ENCODE results near the gene ZNF296. TPM values are rescaled to one million over a fixed set of nuclear protein-coding genes. Genes with fewer than 3 reads are reported as not detected.
A peak's percentile ranks its signal among the peaks of the same experiment; 100 is the strongest.

ZNF296 gene
- total RNA-seq, 2 donors from 2014 or later = 0.42 to 0.48 TPM

DNA sequence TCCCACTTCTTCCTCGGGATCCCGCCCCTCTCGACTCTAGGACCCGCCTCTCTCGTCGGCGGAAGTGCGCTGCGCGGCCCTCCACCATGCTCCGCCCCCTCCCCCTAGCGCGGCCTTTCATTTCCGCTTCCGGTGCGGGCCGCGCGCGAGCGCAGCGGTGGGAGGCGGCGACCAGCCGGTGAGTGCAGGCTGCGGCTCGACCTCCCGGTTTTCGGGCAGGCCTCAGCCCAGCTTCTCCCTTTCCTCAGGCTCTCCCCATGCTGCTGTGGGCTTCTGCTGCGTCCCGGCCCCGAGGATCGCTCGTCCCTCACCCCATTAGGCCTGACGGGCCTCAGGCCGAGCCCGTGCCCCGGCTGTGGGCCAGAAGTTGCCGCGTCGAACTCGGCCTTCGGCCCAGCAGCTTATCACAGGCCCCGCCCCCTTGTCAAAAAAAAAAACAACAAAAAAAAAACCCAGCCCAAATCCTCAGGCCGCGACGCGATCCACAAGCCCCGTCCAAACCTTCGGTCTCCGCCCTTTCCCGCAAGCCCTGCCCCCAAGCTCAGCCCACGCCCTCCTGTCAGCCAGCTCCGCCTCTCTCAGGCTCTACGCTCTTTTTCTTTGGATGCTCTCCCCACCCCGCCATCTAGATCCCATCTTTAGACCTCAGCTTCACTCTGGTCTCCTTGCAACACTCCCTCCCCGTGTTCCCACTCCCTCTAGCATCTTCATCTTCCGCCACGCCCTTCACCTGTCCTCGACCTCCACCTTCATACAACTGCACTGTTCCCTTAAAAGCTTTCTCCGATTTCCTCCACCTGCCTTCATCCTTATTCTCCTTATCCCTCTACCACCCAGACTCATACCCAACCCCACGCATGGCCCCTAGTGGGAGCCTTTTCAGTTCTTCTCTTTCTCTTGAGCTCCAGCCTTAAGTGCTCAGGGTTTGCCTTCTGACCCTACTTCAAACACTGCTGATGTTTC, 37.1 kb downstream of the ZNF296 start, which contains the start of gene CLASRP:
Gene CLASRP (plus strand): TSS at position 115 of the 963 bp plus-strand sequence. CDS start 1,168 bp downstream, outside the sequence.
- intact Hi-C loops (cut with DNase I) = loop anchor here in 1 of 2 donors (10.0 kb wide), 1 partner anchor 976 kb away; no protein-coding TSS in a partner anchor
- peak; percentile 98 for DNase-seq (ENCODE audit: low spot score)

- no peak for DNase-seq (ENCODE audit: low spot score)
- intact Hi-C loops (cut with DNase I) = loop anchor here in 1 of 2 donors (10.0 kb wide), 1 partner anchor 977 kb away; no protein-coding TSS in a partner anchor
Measured at GRCh38 chr19:45037393-45038169, 38.7 kb downstream of the ZNF296 start.

DNA sequence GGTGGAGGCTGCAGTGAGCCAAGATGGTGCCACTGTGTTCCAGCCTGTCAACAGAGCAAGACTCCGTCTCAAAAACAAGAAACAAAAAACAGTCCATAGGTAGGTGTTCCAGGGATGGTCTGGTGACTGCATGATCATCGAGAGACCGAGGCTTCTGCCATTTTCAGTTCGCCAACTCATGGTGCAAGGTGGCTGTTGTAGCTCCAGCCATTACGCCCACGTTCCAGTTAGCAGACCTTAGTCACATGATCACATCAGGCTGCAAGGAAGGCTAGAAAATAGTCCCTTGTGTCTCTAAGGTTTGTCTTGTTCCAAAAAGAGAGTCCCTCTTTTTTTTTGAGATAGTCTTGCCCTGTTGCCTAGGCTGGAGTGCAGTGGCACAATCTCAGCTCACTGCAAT, 40.5 kb downstream of the ZNF296 start:
- intact Hi-C loops (cut with DNase I) = loop anchor here in 1 of 2 donors (10.0 kb wide), 1 partner anchor 979 kb away; no protein-coding TSS in a partner anchor
- DNase-seq (ENCODE audit: low spot score) = no peak

DNA sequence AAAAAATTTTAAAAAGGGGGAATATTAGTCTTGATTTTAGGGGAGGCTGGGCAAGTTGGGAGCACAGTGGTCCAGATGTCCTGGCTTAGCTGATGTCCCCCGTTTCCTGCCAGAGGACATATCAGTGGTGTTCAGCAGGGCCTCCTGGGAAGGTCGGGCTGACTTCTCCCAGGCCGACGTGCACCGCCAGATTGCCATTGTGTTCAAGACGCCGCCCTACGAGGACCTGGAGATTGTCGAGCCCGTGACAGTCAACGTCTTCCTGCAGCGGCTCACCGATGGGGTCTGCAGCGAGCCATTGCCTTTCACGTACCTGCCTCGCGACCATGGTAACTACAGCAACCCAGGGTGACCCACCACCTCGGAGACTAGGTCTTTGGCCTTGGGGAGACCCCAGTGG, 43.9 kb downstream of the ZNF296 start:
- intact Hi-C loops (cut with DNase I) = loop anchor here in 1 of 2 donors (5.0 to 10.0 kb wide), 2 partner anchors 370 to 982 kb away; no protein-coding TSS in a partner anchor
- no peak for DNase-seq (ENCODE audit: low spot score)

DNA sequence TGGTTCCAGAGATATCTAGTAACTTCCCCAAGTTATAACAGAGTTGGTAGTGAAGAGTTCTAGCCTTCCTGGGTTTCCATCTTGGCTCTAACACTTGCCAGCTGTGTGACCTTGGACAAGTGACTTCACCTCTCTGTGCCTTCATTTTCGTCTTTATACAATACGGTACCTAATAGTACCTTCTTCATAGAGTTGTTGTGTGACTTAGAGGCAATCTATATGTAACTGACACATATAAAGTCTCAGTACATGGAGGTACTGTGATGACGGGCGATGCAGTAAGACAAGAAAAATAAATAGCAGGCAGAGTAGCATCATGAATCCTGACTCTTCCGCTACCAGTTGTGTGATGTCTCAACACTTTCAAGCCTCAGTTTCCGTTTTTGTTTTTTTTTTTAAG, 45.5 kb downstream of the ZNF296 start:
- intact Hi-C loops (cut with DNase I) = loop anchor here in 1 of 2 donors (5.0 to 10.0 kb wide), 2 partner anchors 371 to 984 kb away; no protein-coding TSS in a partner anchor
- DNase-seq (ENCODE audit: low spot score) = no peak

GRCh38 chr19:45027371-45027770, 48.9 kb downstream of the ZNF296 start:
- DNase-seq (ENCODE audit: low spot score) = no peak
- intact Hi-C loops (cut with DNase I) = no loop called here

GRCh38 chr19:45025264-45025663, 51.0 kb downstream of the ZNF296 start:
- no peak for DNase-seq (ENCODE audit: low spot score)
- intact Hi-C loops (cut with DNase I) = no loop called here

DNA sequence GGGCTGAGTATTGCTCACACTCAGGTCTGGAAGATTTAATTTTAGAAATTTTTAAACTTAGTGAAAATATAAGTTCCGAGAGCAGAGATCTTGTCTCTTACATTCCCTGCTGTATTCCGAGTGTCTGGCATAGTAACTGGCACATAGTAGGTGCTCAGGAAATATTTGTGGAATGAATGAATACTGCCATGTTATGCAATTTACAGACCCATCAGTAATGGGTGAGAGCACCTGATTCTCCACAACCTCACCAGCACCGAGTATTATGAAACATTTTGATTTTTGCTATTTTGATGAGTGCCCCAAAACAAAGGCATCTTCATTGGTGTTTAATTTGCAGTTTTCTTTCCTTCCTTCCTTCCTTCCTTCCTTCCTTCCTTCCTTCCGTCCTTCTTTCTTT, 53.2 kb downstream of the ZNF296 start:
- intact Hi-C loops (cut with DNase I) = no loop called here
- no peak for DNase-seq (ENCODE audit: low spot score)

GRCh38 chr19:45021971-45022370, 54.3 kb downstream of the ZNF296 start:
- intact Hi-C loops (cut with DNase I) = loop anchor here in 1 of 2 donors (1.0 kb wide), 1 partner anchor 30 kb away; no protein-coding TSS in a partner anchor
- no peak for DNase-seq (ENCODE audit: low spot score)

Other genes starting within 250 kb of the ZNF296 start
- 10 to 100 TPM; 48.9 to 59.8 TPM for gene NECTIN2, start 230.2 kb downstream of the ZNF296 start, total RNA-seq
- gene TOMM40, start 185.2 kb downstream of the ZNF296 start, total RNA-seq = 10 to 100 TPM; 27.8 to 29.9 TPM
- 10 to 100 TPM; 16.8 to 57.8 TPM for gene APOE, start 170.7 kb downstream of the ZNF296 start, total RNA-seq
- gene APOC1, start 161.9 kb downstream of the ZNF296 start, total RNA-seq = 1 to 10 TPM; 3.0 to 4.3 TPM
- not detected for gene APOC4, start 134.2 kb downstream of the ZNF296 start, total RNA-seq
- not detected for gene APOC2, start 130.4 kb downstream of the ZNF296 start, total RNA-seq
- 10 to 100 TPM; 69.9 to 78.5 TPM for gene CLPTM1, start 121.1 kb downstream of the ZNF296 start, total RNA-seq
- gene RELB, start 75.0 kb downstream of the ZNF296 start, total RNA-seq = 10 to 100 TPM; 14.3 to 22.7 TPM
- gene CLASRP, start 37.4 kb downstream of the ZNF296 start, total RNA-seq = 10 to 100 TPM; 48.6 to 58.5 TPM
- gene GEMIN7, start 2.8 kb upstream of the ZNF296 start, total RNA-seq = 10 to 100 TPM; 11.2 to 14.7 TPM
- gene PPP1R37, start 16.7 kb upstream of the ZNF296 start, total RNA-seq = 10 to 100 TPM; 15.2 to 16.2 TPM
- gene NKPD1, start 84.5 kb upstream of the ZNF296 start, total RNA-seq = not detected
- 1 to 10 TPM; 6.5 to 7.7 TPM for gene TRAPPC6A, start 101.8 kb upstream of the ZNF296 start, total RNA-seq
- gene BLOC1S3, start 102.3 kb upstream of the ZNF296 start, total RNA-seq = 10 to 100 TPM in 1 of 2 donors, 1 to 10 TPM in 1; 8.7 to 11.2 TPM
- gene EXOC3L2, start 168.9 kb upstream of the ZNF296 start, total RNA-seq = 1 to 10 TPM; 2.9 to 3.6 TPM
- 10 to 100 TPM; 26.7 to 31.5 TPM for gene MARK4, start 174.8 kb upstream of the ZNF296 start, total RNA-seq
- under 1 TPM in 1 of 2 donors, not detected in 1; 0.14 TPM for gene CKM, start 246.4 kb upstream of the ZNF296 start, total RNA-seq

All from posterior vena cava (tissue), 2 donors.